HL-60 (cell line): Measurements from ENCODE around the gene NUDCD3.

Source experiments
- DNase-seq, 2 experiments: peaks; one replicate each; pipeline ENCODE4 v3.0.0-alpha.2; 2010 to 2020; ENCODE audit warnings: low read depth in 1 of 2, low spot score in 1 of 2
- H3K27ac ChIP-seq: fragments of 250-450 bp; sonication (Bioruptor Pico); replicated peaks from 2 replicates; pipeline ENCODE4 v1.5.1; 2020; ENCODE audit warnings: mild to moderate bottlenecking, moderate library complexity
- H3K27me3 ChIP-seq: fragments of 250-450 bp; sonication (Bioruptor Pico); 2 replicates; pipeline ENCODE4 v1.5.1; 2021; ENCODE audit warnings: mild to moderate bottlenecking, moderate library complexity; ENCODE audit not compliant: insufficient read depth, poor library complexity, severe bottlenecking
- H3K4me3 ChIP-seq: replicated peaks from 2 replicates; pipeline ENCODE4 v1.5.1; 2011; ENCODE audit warnings: mild to moderate bottlenecking, control low read depth, low read length; ENCODE audit not compliant: insufficient read depth
- CTCF ChIP-seq: IDR thresholded peaks from one replicate; pipeline ENCODE4 v1.5.1; 2011; ENCODE audit warnings: low read length, control low read depth, inconsistent platforms; ENCODE audit not compliant: insufficient read depth
- GABPA ChIP-seq: IDR thresholded peaks from 2 replicates; pipeline ENCODE4 v1.6.1; 2012; ENCODE audit warnings: low read depth
- POLR2AphosphoS5 ChIP-seq: IDR thresholded peaks from 2 replicates; pipeline ENCODE4 v1.6.1; 2012; ENCODE audit warnings: low read depth
- REST ChIP-seq: IDR thresholded peaks from 2 replicates; pipeline ENCODE4 v1.6.1; 2012; ENCODE audit warnings: low read depth; ENCODE audit not compliant: insufficient replicate concordance
- SPI1 ChIP-seq: IDR thresholded peaks from 2 replicates; pipeline ENCODE4 v1.6.1; 2012; ENCODE audit warnings: low read depth, mild to moderate bottlenecking, borderline replicate concordance

Gene NUDCD3

GRCh38 chr7:44392618-44393010 lies 97.8 kb downstream of the NUDCD3 start:
- TF ChIP-seq SPI1 (no peak), POLR2AphosphoS5 (no peak), GABPA (no peak), CTCF (no peak), REST (no peak)
- H3K27ac ChIP-seq, result no peak overlapping the region
- H3K27me3 ChIP-seq, result no peaks in the 10 kb centered on the region
- DNase-seq, result no peak
- H3K4me3 ChIP-seq, result no peak overlapping the region

GRCh38 chr7:44391746-44392617 lies 98.5 kb downstream of the NUDCD3 start:
- no peak for DNase-seq
- H3K27ac ChIP-seq, result no peak overlapping the region
- no peak overlapping the region for H3K4me3 ChIP-seq
- H3K27me3 ChIP-seq, result no peaks in the 10 kb centered on the region
- TF ChIP-seq SPI1, result no peak

- no peak for TF ChIP-seq POLR2AphosphoS5
- no peak for TF ChIP-seq SPI1
- no peak for TF ChIP-seq GABPA
- no peak for TF ChIP-seq CTCF
- no peak for TF ChIP-seq REST
- Histone ChIP-seq H3K27me3 (no peaks in the 10 kb centered on the region), H3K27ac (no peak overlapping the region), H3K4me3 (no peak overlapping the region)
- no peak for DNase-seq
These were observed 99.3 kb downstream of the NUDCD3 start for GRCh38 chr7:44391171-44391570.

- no peaks in the 10 kb centered on the region for H3K27me3 ChIP-seq
- DNase-seq, result no peak
- H3K27ac ChIP-seq, result no peak overlapping the region
- H3K4me3 ChIP-seq, result no peak overlapping the region
- TF ChIP-seq GABPA, result no peak
- no peak for TF ChIP-seq POLR2AphosphoS5
- no peak for TF ChIP-seq SPI1
- TF ChIP-seq CTCF, result no peak
- TF ChIP-seq REST, result no peak
These were observed 99.8 kb downstream of the NUDCD3 start for GRCh38 chr7:44390701-44391100.
